HK-2 (cell line): ENCODE measurements around the gene FAM53B.
"Not testable (repeated sequence)": the region's sequence is repeated elsewhere in the genome, so short reads cannot be mapped to it uniquely, and the experiment has no call there.

ENCODE experiments used
- DNase-seq: peaks from one replicate; pipeline ENCODE4 v3.0.0-alpha.2; 2018; ENCODE audit not compliant: unreplicated experiment

FAM53B gene

DNA sequence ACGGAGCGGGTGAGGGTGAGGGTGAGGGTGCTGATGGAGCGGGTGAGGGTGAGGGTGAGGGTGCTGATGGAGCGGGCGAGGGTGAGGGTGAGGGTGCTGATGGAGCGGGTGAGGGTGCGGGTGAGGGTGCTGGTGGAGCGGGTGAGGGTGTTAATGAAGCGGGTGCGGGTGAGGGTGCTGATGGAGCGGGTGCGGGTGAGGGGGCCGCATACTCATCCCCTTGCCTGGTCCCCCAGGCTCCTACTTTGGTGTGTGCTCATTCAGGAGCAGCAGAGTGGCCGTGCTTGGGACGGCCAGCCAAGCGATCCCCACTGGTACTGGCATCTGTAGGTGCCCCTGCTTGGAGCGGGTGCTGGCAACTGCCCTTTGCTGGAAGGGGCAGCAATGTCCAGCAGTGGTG is 133.3 kb downstream of the FAM53B start:
- DNase-seq, result not testable (repeated sequence)

DNA sequence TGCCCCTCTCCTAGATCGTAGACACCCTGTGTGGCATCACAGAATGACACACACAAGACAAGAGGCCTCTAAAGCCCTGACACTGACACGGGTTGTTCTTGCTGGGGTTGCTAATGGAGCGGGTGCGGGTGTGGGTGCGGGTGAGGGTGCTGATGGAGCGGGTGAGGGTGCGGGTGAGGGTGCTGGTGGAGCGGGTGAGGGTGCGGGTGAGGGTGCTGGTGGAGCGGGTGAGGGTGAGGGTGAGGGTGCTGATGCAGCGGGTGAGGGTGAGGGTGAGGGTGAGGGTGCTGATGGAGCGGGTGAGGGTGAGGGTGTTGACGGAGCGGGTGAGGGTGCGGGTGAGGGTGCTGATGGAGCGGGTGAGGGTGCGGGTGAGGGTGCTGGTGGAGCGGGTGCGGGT is 134.0 kb downstream of the FAM53B start:
- DNase-seq, result not testable (repeated sequence)

DNA sequence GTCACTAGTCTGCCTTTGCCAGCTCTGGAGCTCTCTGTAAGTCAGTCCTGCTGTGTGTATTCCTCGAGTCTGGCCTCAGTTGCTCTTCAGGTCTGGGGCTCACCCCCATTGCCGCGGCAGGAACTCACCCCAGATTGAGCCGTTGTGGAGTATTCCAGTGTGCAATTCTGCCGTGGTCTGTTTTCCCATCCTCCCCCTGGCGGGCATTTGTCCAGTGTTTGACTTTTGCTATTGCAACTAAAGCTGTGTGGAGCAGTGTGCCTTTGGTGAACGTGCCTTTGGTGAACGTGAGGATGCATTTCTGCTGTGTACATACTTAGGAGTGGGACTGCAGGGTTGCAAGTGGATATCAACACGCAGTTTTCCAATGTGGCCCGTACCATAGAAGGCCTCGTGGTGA is 134.5 kb downstream of the FAM53B start:
- DNase-seq, result no peak

GRCh38 chr10:124608093-124608721 is 136.0 kb downstream of the FAM53B start:
- no peak for DNase-seq

DNA sequence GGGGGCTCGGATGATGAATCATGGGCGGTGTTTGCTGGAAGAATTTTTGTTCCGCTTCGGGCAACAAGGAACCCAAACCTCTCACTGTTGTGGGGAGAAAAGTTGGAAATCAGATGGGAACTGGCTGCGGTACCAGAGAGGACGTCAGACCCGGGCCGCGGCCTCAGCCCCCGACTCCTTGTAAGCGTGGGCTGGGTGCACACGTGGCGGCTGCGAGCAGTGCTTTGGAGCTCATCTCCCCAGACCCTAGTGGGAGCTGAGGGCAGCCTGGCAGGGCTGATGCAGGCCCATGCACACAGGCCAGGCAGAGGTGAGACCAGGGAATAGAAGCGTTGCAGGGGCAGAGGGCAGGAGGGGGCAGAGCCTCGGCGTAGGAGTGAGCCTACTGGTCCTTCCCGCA is 136.5 kb downstream of the FAM53B start:
- DNase-seq, result no peak

- no peak for DNase-seq
Observed at GRCh38 chr10:124606822-124607221, 137.4 kb downstream of the FAM53B start.

GRCh38 chr10:124605856-124606812 is 138.0 kb downstream of the FAM53B start:
- DNase-seq, result no peak

DNA sequence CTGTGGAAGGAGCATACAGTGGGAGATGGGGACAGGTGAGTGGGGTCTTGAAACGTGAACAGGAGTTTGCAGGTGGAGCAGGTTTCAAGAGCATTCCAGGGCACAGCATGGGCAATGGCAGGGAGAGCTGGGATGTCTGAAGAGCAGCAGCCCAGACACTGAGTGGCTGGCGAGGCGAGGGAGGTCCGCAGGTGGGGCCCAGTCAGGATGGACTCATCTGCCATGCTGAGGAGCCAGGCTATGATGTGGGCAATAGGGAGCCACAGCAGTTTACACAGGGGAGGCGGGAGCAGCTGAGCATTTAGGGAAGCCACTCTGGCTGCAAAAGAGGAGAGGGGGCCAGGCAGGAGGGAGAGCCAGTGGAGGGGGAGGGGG is 138.7 kb downstream of the FAM53B start:
- DNase-seq, result no peak

GRCh38 chr10:124605001-124605370 is 139.2 kb downstream of the FAM53B start:
- no peak for DNase-seq

DNA sequence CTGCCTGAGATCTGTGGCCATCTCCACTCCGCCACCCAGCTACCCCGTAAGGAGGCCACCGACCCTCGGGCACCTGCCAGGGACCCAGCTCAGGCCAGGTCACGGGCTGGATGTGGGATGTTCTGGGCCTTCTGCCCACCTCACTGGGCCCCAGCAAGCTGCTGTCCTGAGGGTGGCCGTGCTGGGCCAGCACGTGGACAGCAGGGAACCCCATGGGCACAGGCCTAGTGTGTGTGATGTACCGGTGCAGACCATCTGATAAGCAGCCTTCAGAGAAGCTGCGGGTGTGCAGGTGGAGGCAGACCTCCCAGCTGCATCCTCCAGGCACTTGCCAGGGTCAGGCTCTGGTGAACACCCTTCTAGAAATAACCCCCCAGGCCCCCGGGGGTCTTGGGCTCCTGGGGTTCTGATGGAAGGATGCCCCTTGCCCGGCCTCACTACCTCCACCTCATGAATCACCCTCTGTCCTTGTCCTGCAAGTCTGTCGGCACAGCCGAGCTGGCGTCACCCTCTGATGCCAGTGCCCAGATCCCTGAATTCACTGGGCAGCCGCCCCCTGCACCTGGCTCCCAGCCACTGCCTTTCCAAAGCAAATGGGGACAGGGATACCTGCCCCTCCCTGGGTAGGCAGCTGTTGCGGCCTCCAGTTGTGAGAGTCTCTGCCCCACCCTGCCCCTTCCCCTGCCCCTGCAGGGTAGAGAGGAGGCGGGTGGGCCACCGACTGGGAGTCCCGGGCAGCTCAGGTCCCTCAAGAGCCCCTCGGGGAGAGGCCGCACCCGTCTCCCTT is 139.8 kb downstream of the FAM53B start:
- no peak for DNase-seq

DNA sequence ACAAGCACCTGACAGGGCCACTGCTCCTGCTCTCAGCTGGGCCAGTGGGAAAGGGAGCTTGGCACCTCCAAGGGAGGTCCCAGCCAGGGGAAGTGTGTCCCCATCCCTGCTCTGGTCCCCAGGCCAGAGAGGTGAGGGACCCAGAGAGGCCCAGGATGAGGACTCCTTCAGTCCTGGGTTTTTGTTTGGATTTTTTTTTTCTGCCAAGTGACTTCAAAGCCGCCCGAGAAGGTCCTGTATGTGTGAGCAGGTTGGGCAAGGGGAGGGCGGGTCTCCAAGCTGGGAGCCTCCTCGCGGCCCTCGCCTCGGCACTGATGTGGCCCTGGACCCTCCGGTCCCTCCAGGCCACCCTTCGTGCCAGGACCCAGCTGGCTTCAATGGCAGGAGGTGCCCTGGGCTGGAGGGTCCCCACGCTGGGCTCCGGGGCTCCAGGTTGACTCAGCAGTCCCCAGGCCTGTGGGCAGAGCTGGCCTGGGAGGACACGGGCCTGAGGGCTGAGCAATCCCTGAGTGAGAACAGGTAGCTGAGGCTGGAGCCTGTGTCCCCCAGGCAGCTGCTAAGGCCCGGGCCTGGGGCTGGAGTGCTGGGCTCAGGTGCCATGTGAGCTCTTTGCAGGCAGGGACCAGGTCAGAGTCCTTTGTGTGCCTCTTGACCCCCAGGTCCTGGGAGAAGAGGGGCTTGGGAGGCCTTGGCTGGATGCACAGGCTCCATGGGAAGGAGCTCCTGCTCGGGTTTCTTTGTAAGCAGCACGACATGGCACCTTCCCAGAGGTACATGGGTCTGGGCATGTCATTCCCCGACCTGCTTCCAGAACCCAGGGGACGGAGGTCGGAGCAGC is 140.6 kb downstream of the FAM53B start:
- no peak for DNase-seq

GRCh38 chr10:124602646-124603365 is 141.4 kb downstream of the FAM53B start:
- no peak for DNase-seq

GRCh38 chr10:124602121-124602561 is 142.0 kb downstream of the FAM53B start:
- no peak for DNase-seq

DNA sequence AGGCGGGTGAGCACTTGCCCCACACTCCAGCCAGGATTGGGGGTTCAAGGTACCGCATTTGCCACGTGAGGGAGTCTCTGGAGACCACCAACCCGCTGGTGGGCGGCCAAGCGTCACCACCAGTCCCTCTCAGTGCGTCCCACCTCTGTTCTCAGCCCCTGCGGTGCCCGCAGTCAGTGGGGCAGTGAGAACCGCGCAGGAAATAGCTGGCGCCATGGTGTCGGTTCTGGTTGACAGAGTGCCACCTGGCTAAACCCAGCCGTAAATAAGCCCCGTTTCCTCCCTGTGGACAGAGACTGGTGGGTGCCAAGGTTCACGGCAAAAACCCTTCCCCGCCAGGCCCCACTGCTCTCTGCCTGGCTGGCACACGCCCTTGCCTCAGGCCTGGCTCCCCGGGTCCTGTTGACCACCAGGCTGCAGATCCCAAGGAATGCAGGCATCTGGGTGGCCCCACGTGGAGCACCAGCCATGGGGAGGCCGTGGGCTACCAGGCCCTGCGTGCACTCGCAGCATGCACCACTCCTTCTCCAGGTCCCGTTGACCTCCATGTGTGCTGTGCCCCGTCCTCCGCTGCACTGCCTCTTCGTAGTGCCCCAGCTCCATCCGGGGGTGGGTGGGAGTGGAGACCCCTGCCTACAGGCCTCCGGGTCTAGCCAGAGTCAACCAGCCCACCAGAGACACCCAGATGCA is 142.6 kb downstream of the FAM53B start:
- no peak for DNase-seq

DNA sequence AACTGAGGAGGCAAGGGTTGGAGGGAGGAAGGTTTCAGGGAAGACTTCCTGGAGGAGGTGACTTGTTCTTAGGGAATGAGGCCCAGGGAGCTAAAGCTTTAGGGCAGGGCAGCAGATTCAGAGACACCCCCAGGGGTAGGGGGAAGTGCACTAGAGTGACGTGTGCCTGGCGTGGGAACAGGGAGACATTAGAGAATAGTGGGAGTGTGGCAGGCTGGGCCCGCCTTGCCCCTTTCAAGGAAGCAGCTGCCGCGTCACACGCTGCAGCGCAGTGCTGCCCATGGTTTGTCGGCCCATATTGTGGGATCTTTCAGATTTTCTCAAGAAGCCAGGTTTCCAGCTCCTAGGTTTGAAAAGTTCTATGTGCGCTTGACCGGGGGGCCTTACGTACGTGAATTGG is 143.2 kb downstream of the FAM53B start:
- no peak for DNase-seq

DNA sequence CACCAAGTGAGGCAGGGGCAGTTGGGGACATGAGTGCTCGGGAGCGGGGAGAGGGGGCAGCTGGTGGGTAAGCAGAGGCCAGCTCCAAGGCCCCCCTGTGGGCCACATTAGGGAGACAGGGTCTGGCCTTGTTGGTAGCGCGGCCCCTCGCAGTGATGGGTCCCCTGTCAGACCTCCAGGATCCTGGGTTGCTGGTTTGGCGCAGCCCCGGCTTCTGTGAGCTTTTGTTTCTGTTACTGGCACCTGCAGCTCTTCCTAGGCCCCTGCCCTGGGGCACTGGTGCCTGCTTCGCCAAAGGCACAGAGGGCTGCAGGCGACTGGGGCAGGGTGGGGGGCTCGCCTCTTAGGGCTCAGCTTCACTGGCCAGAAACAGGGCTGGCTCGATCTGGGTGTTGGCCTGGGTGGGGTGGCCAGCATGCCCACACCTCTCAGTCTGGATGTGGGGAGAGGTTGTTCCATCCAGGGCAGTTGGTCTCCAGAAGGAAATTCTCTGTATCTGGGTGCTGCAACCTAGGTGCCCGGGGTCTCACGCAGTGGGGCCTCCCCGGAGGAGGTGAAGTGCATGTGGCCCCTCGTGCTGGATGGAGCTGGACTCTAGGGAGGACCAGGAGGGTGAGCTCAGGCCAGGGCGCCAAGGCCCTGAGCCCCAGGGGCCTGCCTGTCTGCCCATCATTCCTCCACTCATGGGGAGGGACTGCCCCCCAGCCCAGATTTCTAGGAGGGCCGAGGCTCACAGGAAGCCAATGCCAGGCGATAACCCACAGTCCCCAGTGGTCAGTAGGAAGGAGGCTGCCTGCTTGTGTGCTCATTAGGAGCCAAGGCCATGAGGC is 143.9 kb downstream of the FAM53B start:
- no peak for DNase-seq

DNA sequence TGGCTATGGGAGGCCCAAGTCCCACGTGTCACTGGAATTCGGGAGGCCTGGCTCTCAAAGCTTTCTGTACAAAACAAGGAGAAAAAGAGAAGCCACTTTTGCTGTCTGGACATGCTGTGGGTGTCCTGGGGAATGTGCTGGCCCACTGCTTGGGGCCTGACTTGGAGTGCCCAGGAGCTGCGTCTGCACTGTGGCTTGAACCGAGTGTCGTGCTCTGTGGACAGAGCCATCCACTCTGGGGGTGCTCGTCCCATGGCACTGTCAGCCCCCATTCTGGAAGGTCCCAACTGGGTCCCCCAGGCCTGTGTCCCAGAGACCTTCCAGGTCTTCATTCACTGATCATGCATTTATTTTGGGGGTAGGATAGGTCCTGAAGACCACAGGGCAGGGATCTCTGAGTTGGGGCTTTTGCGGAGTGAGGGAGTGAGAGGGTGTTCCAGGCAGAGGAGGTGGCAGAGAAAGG is 144.6 kb downstream of the FAM53B start:
- no peak for DNase-seq

- no peak for DNase-seq
Observed at GRCh38 chr10:124598773-124599587, 145.2 kb downstream of the FAM53B start.
